Measurements from ENCODE around the gene SLC6A5. TPM values are rescaled to one million over a fixed set of nuclear protein-coding genes. Genes with fewer than 3 reads are reported as not detected.

The SLC6A5 gene
- total RNA-seq, 1 experiment from 2014 or later = not detected

DNA sequence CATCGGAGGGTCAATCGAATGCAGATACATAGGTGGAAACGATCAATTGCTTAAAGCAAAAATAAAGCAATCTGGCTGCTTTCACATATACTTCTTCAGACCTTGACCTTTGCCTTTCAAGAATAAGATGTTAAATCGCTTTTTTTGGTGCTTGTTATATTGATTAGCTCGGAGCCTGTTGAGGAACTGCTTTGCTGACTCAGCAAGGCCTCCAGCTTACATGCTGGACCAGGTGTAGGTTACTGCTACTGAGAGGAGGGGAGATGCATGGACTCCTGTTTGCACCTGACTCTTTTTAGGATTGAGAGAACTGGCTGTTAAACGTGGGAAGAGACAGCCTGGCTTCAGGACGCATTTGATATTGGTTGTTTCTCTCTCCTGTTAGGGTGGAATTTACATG, 38.7 kb downstream of the SLC6A5 start:
- H3K36me3 ChIP-seq (ENCODE audit: control insufficient read depth in 1 of 2, insufficient read depth in 2 of 2, low read length in 2 of 2) = no peaks in the 10 kb centered on the region
- no peak overlapping the region for H2AFZ ChIP-seq (ENCODE audit: low read depth, low read length, poor library complexity, severe bottlenecking)
- no peak overlapping the region for H3K9ac ChIP-seq (ENCODE audit: low read length)
- no peak overlapping the region for H3K27ac ChIP-seq (ENCODE audit: low read depth, low read length)
- H3K4me2 ChIP-seq (ENCODE audit: low read length) = no peak overlapping the region
- H3K4me3 ChIP-seq (replicated peaks in 1 of 2; ENCODE audit: low read depth in 1 of 2, low read length in 2 of 2) = no peak overlapping the region
- ChIA-PET POLR2A (no interaction called here), RAD21 (ENCODE audit: low non-redundant PET in 1 of 2, low total read pairs in 2 of 2, uncharacterized antibody in 2 of 2, unreplicated experiment in 2 of 2) (no interaction called here), CTCF (no interaction called here)
- no peaks in the 10 kb centered on the region for H3K4me1 ChIP-seq (ENCODE audit: control insufficient read depth in 1 of 2, insufficient read depth in 2 of 2, low read length in 2 of 2)
- H3K79me2 ChIP-seq (ENCODE audit: insufficient read depth, low read length) = no peaks in the 10 kb centered on the region
- TF ChIP-seq EZH2phosphoT487 (IDR thresholded peaks at IDR 0.05; ENCODE audit: borderline replicate concordance) = no peak
- TF ChIP-seq, protein P1, sequence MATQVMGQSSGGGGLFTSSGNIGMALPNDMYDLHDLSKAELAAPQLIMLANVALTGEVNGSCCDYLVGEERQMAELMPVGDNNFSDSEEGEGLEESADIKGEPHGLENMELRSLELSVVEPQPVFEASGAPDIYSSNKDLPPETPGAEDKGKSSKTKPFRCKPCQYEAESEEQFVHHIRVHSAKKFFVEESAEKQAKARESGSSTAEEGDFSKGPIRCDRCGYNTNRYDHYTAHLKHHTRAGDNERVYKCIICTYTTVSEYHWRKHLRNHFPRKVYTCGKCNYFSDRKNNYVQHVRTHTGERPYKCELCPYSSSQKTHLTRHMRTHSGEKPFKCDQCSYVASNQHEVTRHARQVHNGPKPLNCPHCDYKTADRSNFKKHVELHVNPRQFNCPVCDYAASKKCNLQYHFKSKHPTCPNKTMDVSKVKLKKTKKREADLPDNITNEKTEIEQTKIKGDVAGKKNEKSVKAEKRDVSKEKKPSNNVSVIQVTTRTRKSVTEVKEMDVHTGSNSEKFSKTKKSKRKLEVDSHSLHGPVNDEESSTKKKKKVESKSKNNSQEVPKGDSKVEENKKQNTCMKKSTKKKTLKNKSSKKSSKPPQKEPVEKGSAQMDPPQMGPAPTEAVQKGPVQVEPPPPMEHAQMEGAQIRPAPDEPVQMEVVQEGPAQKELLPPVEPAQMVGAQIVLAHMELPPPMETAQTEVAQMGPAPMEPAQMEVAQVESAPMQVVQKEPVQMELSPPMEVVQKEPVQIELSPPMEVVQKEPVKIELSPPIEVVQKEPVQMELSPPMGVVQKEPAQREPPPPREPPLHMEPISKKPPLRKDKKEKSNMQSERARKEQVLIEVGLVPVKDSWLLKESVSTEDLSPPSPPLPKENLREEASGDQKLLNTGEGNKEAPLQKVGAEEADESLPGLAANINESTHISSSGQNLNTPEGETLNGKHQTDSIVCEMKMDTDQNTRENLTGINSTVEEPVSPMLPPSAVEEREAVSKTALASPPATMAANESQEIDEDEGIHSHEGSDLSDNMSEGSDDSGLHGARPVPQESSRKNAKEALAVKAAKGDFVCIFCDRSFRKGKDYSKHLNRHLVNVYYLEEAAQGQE (IDR thresholded peaks at IDR 0.05; ENCODE audit: low read depth) = no peak
- no peak for TF ChIP-seq EGR1 (IDR thresholded peaks at IDR 0.05; ENCODE audit: low read depth)
- TF ChIP-seq, protein P2, sequence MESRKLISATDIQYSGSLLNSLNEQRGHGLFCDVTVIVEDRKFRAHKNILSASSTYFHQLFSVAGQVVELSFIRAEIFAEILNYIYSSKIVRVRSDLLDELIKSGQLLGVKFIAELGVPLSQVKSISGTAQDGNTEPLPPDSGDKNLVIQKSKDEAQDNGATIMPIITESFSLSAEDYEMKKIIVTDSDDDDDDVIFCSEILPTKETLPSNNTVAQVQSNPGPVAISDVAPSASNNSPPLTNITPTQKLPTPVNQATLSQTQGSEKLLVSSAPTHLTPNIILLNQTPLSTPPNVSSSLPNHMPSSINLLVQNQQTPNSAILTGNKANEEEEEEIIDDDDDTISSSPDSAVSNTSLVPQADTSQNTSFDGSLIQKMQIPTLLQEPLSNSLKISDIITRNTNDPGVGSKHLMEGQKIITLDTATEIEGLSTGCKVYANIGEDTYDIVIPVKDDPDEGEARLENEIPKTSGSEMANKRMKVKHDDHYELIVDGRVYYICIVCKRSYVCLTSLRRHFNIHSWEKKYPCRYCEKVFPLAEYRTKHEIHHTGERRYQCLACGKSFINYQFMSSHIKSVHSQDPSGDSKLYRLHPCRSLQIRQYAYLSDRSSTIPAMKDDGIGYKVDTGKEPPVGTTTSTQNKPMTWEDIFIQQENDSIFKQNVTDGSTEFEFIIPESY (IDR thresholded peaks at IDR 0.05; ENCODE audit: extremely low read depth, insufficient replicate concordance, low read length) = no peak
- H3K9me2 ChIP-seq (ENCODE audit: insufficient read depth) = no peaks in the 10 kb centered on the region
- ATAC-seq (no peak), DNase-seq (ENCODE audit: low read depth, low spot score) (no peak)
- no peaks in the 10 kb centered on the region for H4K20me1 ChIP-seq (ENCODE audit: insufficient read depth)
- no TSS peak for BruUV-seq (replicated peaks)
- peaks cover 33% of the 10 kb centered on the region for H3K27me3 ChIP-seq (ENCODE audit: insufficient read depth, low read length)
- intact Hi-C loops (cut with micrococcal nuclease) = no loop called here
- H3K9me3 ChIP-seq (ENCODE audit: control insufficient read depth in 1 of 2, insufficient read depth in 1 of 2, low read depth in 1 of 2, low read length in 2 of 2) = no peaks in the 10 kb centered on the region

All from HCT116 (cell line).